ENCODE data around the gene CGB8. TPM values are rescaled to one million over a fixed set of nuclear protein-coding genes. Genes with fewer than 3 reads are reported as not detected.

The CGB8 gene
- total and polyA plus RNA-seq, 4 donors = not detected

DNA sequence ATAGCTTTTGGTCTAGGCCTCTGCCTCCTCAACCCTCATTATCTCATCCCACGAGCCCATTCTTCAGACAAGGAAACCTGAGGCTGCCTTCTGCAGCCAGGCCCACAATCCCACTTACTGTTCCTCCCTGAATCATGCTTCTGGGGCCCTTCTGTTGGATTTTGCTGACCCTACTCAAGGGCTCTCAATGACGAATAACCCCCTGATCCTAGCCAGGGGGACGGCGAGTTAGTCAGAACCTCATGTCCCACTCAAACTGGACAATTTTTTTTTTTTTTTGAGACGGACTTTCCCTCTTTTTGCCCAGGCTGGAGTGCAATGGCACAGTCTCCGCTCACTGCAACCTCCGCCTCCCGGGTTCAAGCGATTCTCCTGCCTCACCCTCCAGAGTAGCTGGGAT lies 26.8 kb downstream of the CGB8 start:
- no peaks in the 10 kb centered on the region for H3K9me3 ChIP-seq (ENCODE audit: control insufficient read depth in 4 of 4, insufficient read depth in 3 of 4, low read length in 3 of 4)
- H3K27me3 ChIP-seq (ENCODE audit: control insufficient read depth in 3 of 3, insufficient read depth in 3 of 3, low read length in 2 of 3) = peaks cover 0 to 30% (median 15%) of the 10 kb centered on the region in 3 donors
- TF ChIP-seq, protein P1, sequence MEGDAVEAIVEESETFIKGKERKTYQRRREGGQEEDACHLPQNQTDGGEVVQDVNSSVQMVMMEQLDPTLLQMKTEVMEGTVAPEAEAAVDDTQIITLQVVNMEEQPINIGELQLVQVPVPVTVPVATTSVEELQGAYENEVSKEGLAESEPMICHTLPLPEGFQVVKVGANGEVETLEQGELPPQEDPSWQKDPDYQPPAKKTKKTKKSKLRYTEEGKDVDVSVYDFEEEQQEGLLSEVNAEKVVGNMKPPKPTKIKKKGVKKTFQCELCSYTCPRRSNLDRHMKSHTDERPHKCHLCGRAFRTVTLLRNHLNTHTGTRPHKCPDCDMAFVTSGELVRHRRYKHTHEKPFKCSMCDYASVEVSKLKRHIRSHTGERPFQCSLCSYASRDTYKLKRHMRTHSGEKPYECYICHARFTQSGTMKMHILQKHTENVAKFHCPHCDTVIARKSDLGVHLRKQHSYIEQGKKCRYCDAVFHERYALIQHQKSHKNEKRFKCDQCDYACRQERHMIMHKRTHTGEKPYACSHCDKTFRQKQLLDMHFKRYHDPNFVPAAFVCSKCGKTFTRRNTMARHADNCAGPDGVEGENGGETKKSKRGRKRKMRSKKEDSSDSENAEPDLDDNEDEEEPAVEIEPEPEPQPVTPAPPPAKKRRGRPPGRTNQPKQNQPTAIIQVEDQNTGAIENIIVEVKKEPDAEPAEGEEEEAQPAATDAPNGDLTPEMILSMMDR (IDR thresholded peaks at IDR 0.05; ENCODE audit: control extremely low read depth, extremely low read depth) = no peak
- H3K4me3 ChIP-seq = no peak overlapping the region
- DNase-seq (no peak), ATAC-seq (ENCODE audit: insufficient read depth, low FRiP score) (no peak)
- no peak overlapping the region for H3K9ac ChIP-seq (ENCODE audit: insufficient read depth in 1 of 2, low read length in 2 of 2)
- H3K27ac ChIP-seq (ENCODE audit: low read depth in 1 of 2, low read length in 1 of 2) = no peak overlapping the region
- WGBS, 2 donors = 91 to 96% methylated on average over 9 of the region's 9 CpGs
- H3K4me1 ChIP-seq (ENCODE audit: control insufficient read depth in 5 of 5, insufficient read depth in 5 of 5, low read length in 5 of 5) = peaks cover 0 to 19% (median 4%) of the 10 kb centered on the region in 5 donors
- H3K36me3 ChIP-seq (ENCODE audit: control insufficient read depth in 4 of 4, insufficient read depth in 4 of 4, low read length in 4 of 4) = no peaks in the 10 kb centered on the region

GRCh38 chr19:49020931-49021895 lies 27.7 kb downstream of the CGB8 start:
- ATAC-seq (ENCODE audit: insufficient read depth, low FRiP score) = no peak
- no peaks in the 10 kb centered on the region for H3K9me3 ChIP-seq (ENCODE audit: control insufficient read depth in 4 of 4, insufficient read depth in 3 of 4, low read length in 3 of 4)
- 44 to 53% methylated on average over 16 of the region's 16 CpGs for WGBS, 2 donors
- TF ChIP-seq, protein P1 (IDR thresholded peaks at IDR 0.05; ENCODE audit: control extremely low read depth, extremely low read depth) = no peak
- peaks cover 0 to 30% (median 15%) of the 10 kb centered on the region in 3 donors for H3K27me3 ChIP-seq (ENCODE audit: control insufficient read depth in 3 of 3, insufficient read depth in 3 of 3, low read length in 2 of 3)
- no peak for DNase-seq
- no peak overlapping the region for H3K9ac ChIP-seq (ENCODE audit: insufficient read depth in 1 of 2, low read length in 2 of 2)
- peaks cover 0 to 1% (median 0%) of the 10 kb centered on the region in 4 donors for H3K36me3 ChIP-seq (ENCODE audit: control insufficient read depth in 4 of 4, insufficient read depth in 4 of 4, low read length in 4 of 4)
- H3K4me1 ChIP-seq (ENCODE audit: control insufficient read depth in 5 of 5, insufficient read depth in 5 of 5, low read length in 5 of 5) = peaks cover 0 to 19% (median 4%) of the 10 kb centered on the region in 5 donors
- H3K27ac ChIP-seq (ENCODE audit: low read depth in 1 of 2, low read length in 1 of 2) = no peak overlapping the region
- H3K4me3 ChIP-seq = no peak overlapping the region

GRCh38 chr19:49020342-49020741 lies 28.6 kb downstream of the CGB8 start:
- Histone ChIP-seq H3K27me3 (ENCODE audit: control insufficient read depth in 3 of 3, insufficient read depth in 3 of 3, low read length in 2 of 3) (peaks cover 0 to 30% (median 15%) of the 10 kb centered on the region in 3 donors), H3K4me3 (no peak overlapping the region), H3K9me3 (ENCODE audit: control insufficient read depth in 4 of 4, insufficient read depth in 3 of 4, low read length in 3 of 4) (no peaks in the 10 kb centered on the region), H3K36me3 (ENCODE audit: control insufficient read depth in 4 of 4, insufficient read depth in 4 of 4, low read length in 4 of 4) (peaks cover 0 to 10% (median 2%) of the 10 kb centered on the region in 4 donors), H3K27ac (ENCODE audit: low read depth in 1 of 2, low read length in 1 of 2) (no peak overlapping the region), H3K4me1 (ENCODE audit: control insufficient read depth in 5 of 5, insufficient read depth in 5 of 5, low read length in 5 of 5) (peaks cover 0 to 19% (median 4%) of the 10 kb centered on the region in 5 donors), H3K9ac (ENCODE audit: insufficient read depth in 1 of 2, low read length in 2 of 2) (no peak overlapping the region)
- WGBS, 2 donors = 78 to 79% methylated on average over 11 of the region's 11 CpGs
- ATAC-seq (ENCODE audit: insufficient read depth, low FRiP score) (no peak), DNase-seq (no peak)
- TF ChIP-seq, protein P1 (IDR thresholded peaks at IDR 0.05; ENCODE audit: control extremely low read depth, extremely low read depth) = no peak
